GM23338 (cell line): ENCODE results near the gene DPH5.

ENCODE experiments used
- CREB1 ChIP-seq: fragments of 250-450 bp; sonication (Bioruptor Pico); IDR thresholded peaks from 2 replicates; pipeline ENCODE4 v1.5.0; 2020; ENCODE audit warnings: low read depth, mild to moderate bottlenecking, moderate library complexity
- EZH2 ChIP-seq: fragments of 200-600 bp; sonication (generic); IDR thresholded peaks from one replicate; pipeline ENCODE4 v1.8.0; 2017; ENCODE audit warnings: antibody characterized with exemption, mild to moderate bottlenecking, low read depth; ENCODE audit not compliant: unreplicated experiment
- EZH2phosphoT487 ChIP-seq: fragments of 200-600 bp; sonication (generic); IDR thresholded peaks from one replicate; pipeline ENCODE4 v1.8.1; 2018; ENCODE audit warnings: antibody characterized with exemption; ENCODE audit not compliant: unreplicated experiment
- JUNB ChIP-seq: IDR thresholded peaks from one replicate; pipeline ENCODE4 v1.6.1; 2016; ENCODE audit warnings: antibody characterized with exemption; ENCODE audit not compliant: unreplicated experiment
- NANOG ChIP-seq: IDR thresholded peaks from 2 replicates; pipeline ENCODE4 v1.6.1; 2016; ENCODE audit warnings: antibody characterized with exemption, borderline replicate concordance
- POLR2AphosphoS5 ChIP-seq: IDR thresholded peaks from 2 replicates; pipeline ENCODE4 v1.6.1; 2016; ENCODE audit warnings: antibody characterized with exemption, low read depth
- STAT1 ChIP-seq: IDR thresholded peaks from one replicate; pipeline ENCODE4 v1.6.1; 2016; ENCODE audit warnings: antibody characterized with exemption; ENCODE audit not compliant: unreplicated experiment
- ZNF114 ChIP-seq: fragments of 250-450 bp; sonication (Bioruptor Pico); IDR thresholded peaks from 2 replicates; pipeline ENCODE4 v1.5.0; 2020; ENCODE audit warnings: mild to moderate bottlenecking, moderate library complexity
- TF ChIP-seq, protein P1 (sequence below): IDR thresholded peaks from 2 replicates; pipeline ENCODE4 v1.6.1; 2016; ENCODE audit warnings: antibody characterized with exemption
- TF ChIP-seq, protein P2 (sequence below), 2 experiments: fragments of 200-600 bp in 1 of 2; sonication (generic) in 1 of 2; conservative IDR thresholded peaks; 2 replicates each; pipeline versions ENCODE4 v1.5.1 to v1.6.1; 2016 to 2017; ENCODE audit warnings: antibody characterized with exemption in 2 of 2, low read depth in 2 of 2, mild to moderate bottlenecking in 2 of 2, moderate library complexity in 1 of 2
- TF ChIP-seq, protein P3 (sequence below): IDR thresholded peaks from one replicate; pipeline ENCODE4 v1.6.1; 2018; ENCODE audit warnings: antibody characterized with exemption; ENCODE audit not compliant: unreplicated experiment

DNA sequence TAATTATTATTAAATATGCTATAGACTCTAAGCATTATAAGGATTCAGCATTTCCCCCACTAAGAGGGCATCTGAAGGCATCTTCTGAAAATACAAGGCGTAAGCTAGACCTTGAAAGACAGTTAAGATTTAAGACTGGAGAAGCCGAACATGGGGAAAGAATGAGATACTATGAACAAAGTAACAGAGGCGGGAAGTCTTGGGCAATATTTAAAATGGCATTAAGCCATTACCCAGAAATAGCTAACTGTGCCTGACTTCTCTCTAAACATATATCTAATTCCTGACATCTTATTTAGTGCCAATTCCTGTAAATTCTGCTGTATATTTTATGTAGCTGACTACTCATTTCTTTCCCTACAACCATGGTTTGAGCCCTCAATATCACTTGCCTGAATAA, 20.9 kb downstream of the DPH5 start:
- TF ChIP-seq POLR2AphosphoS5 (no peak), EZH2 (no peak), ZNF114 (CRISPR knock-in tag) (no peak), STAT1 (no peak), EZH2phosphoT487 (no peak), JUNB (no peak), NANOG (no peak), CREB1 (CRISPR knock-in tag) (no peak)
- TF ChIP-seq, protein P1, sequence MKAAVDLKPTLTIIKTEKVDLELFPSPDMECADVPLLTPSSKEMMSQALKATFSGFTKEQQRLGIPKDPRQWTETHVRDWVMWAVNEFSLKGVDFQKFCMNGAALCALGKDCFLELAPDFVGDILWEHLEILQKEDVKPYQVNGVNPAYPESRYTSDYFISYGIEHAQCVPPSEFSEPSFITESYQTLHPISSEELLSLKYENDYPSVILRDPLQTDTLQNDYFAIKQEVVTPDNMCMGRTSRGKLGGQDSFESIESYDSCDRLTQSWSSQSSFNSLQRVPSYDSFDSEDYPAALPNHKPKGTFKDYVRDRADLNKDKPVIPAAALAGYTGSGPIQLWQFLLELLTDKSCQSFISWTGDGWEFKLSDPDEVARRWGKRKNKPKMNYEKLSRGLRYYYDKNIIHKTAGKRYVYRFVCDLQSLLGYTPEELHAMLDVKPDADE: no peak
- TF ChIP-seq, protein P2, sequence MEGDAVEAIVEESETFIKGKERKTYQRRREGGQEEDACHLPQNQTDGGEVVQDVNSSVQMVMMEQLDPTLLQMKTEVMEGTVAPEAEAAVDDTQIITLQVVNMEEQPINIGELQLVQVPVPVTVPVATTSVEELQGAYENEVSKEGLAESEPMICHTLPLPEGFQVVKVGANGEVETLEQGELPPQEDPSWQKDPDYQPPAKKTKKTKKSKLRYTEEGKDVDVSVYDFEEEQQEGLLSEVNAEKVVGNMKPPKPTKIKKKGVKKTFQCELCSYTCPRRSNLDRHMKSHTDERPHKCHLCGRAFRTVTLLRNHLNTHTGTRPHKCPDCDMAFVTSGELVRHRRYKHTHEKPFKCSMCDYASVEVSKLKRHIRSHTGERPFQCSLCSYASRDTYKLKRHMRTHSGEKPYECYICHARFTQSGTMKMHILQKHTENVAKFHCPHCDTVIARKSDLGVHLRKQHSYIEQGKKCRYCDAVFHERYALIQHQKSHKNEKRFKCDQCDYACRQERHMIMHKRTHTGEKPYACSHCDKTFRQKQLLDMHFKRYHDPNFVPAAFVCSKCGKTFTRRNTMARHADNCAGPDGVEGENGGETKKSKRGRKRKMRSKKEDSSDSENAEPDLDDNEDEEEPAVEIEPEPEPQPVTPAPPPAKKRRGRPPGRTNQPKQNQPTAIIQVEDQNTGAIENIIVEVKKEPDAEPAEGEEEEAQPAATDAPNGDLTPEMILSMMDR (conservative IDR thresholded peaks at IDR 0.05; ENCODE audit: low read depth in 2 of 2): no peak
- TF ChIP-seq, protein P3, sequence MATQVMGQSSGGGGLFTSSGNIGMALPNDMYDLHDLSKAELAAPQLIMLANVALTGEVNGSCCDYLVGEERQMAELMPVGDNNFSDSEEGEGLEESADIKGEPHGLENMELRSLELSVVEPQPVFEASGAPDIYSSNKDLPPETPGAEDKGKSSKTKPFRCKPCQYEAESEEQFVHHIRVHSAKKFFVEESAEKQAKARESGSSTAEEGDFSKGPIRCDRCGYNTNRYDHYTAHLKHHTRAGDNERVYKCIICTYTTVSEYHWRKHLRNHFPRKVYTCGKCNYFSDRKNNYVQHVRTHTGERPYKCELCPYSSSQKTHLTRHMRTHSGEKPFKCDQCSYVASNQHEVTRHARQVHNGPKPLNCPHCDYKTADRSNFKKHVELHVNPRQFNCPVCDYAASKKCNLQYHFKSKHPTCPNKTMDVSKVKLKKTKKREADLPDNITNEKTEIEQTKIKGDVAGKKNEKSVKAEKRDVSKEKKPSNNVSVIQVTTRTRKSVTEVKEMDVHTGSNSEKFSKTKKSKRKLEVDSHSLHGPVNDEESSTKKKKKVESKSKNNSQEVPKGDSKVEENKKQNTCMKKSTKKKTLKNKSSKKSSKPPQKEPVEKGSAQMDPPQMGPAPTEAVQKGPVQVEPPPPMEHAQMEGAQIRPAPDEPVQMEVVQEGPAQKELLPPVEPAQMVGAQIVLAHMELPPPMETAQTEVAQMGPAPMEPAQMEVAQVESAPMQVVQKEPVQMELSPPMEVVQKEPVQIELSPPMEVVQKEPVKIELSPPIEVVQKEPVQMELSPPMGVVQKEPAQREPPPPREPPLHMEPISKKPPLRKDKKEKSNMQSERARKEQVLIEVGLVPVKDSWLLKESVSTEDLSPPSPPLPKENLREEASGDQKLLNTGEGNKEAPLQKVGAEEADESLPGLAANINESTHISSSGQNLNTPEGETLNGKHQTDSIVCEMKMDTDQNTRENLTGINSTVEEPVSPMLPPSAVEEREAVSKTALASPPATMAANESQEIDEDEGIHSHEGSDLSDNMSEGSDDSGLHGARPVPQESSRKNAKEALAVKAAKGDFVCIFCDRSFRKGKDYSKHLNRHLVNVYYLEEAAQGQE: no peak
